GM12875 (cell line): ENCODE results near the gene FMC1.

Experiments used
- H3K4me3 ChIP-seq: one replicate; pipeline ENCODE4 v1.5.1; 2011; ENCODE audit warnings: low read depth, low read length, control low read depth
- CTCF ChIP-seq: IDR thresholded peaks from 2 replicates; pipeline ENCODE4 v1.5.1; 2011; ENCODE audit warnings: low read depth, mild to moderate bottlenecking, control low read depth, inconsistent platforms, low read length, moderate library complexity, borderline replicate concordance; ENCODE audit not compliant: insufficient read depth

FMC1 gene

GRCh38 chr7:139374246-139374645 is 33.1 kb downstream of the FMC1 start:
- TF ChIP-seq CTCF: no peak
- no peak overlapping the region for H3K4me3 ChIP-seq

GRCh38 chr7:139382439-139382838 is 41.3 kb downstream of the FMC1 start:
- no peak for TF ChIP-seq CTCF
- no peak overlapping the region for H3K4me3 ChIP-seq

GRCh38 chr7:139384611-139385010 is 43.5 kb downstream of the FMC1 start:
- no peak overlapping the region for H3K4me3 ChIP-seq
- TF ChIP-seq CTCF: no peak

GRCh38 chr7:139387594-139387993 is 46.5 kb downstream of the FMC1 start:
- no peak for TF ChIP-seq CTCF
- no peak overlapping the region for H3K4me3 ChIP-seq

- no peak overlapping the region for H3K4me3 ChIP-seq
- TF ChIP-seq CTCF: no peak
Measured at GRCh38 chr7:139389091-139389490, 48.0 kb downstream of the FMC1 start.

GRCh38 chr7:139389774-139390173 is 48.6 kb downstream of the FMC1 start:
- H3K4me3 ChIP-seq: no peak overlapping the region
- no peak for TF ChIP-seq CTCF

- TF ChIP-seq CTCF: no peak
- no peak overlapping the region for H3K4me3 ChIP-seq
Measured at GRCh38 chr7:139393621-139394211, 52.6 kb downstream of the FMC1 start.
